ENCODE data around the gene SETBP1.
A peak's percentile ranks its signal among the peaks of the same experiment; 100 is the strongest.

SETBP1 gene

DNA sequence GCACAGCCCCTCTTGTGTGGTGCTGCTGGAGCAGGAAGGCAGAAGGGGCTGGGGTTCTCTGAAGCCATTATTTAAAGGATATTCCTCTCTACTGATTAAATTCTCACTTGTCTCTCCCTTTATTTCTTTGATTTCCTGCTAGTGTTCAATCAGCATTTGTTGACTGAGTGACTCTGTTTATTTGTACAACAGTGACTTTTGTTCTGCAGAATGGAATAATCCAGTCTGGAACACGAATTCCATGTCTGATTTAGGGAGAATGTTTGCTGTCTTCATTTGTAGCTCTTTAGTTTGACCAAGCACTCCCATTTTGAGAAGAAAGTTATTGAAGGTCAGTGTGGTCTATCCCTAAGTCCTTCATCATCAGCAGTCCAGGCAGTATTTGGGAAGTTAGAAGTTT lies 141.2 kb downstream of the SETBP1 start:
- Mint-ChIP-seq H3K4me3 (no peak overlapping the region), H3K27me3 (peaks cover 22% of the 10 kb centered on the region), H3K27ac (no peak overlapping the region), H3K36me3 (ENCODE audit: low read depth) (peaks cover 7% of the 10 kb centered on the region), H3K9me3 (peaks cover 4% of the 10 kb centered on the region), H3K4me1 (ENCODE audit: low read depth) (peaks cover 34% of the 10 kb centered on the region)

DNA sequence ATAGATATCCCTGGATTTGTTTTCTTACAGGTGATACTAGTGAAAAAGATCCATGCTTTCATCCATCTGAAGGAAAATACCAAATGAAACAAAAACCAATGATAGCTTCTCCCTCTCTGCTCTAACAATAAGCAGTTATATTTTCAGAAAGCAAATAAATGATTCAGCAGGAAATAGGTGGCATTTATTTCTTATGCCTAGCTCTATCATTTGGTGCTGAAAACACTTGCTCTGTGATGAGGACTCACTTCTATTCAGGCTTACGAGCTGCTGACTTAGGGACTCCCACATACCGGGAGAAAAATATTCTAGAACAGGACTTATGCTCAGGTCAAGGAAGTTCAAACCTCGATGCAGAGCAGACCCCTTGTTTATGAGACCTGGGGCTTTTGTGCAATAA lies 142.6 kb downstream of the SETBP1 start:
- Mint-ChIP-seq H3K4me1 (ENCODE audit: low read depth) (peaks cover 27% of the 10 kb centered on the region), H3K36me3 (ENCODE audit: low read depth) (peaks cover 7% of the 10 kb centered on the region), H3K4me3 (no peak overlapping the region), H3K27me3 (peaks cover 22% of the 10 kb centered on the region), H3K9me3 (peaks cover 4% of the 10 kb centered on the region), H3K27ac (no peak overlapping the region)

DNA sequence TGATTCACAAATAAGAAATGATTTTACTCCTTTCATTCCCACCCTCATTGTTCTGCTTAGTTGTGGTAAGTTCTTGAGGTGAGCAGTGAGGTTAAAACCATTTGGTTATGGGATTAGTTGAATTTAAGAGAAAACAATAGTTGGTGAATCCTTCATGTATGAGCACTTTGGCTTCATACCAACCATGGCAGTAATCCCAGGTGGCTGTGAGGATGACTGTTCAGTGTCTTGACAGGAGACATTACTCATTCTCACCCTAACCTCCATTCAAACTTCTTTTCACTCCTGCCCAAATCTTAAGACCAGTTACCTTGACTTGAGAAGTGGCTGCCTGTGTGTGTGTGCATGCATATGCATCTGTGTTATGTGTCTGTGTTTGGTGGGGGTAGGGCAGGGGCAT lies 143.1 kb downstream of the SETBP1 start:
- Mint-ChIP-seq H3K4me3 (no peak overlapping the region), H3K4me1 (ENCODE audit: low read depth) (peaks cover 22% of the 10 kb centered on the region), H3K36me3 (ENCODE audit: low read depth) (peaks cover 7% of the 10 kb centered on the region), H3K27ac (no peak overlapping the region), H3K9me3 (peaks cover under 1% of the 10 kb centered on the region), H3K27me3 (peaks cover 22% of the 10 kb centered on the region)

DNA sequence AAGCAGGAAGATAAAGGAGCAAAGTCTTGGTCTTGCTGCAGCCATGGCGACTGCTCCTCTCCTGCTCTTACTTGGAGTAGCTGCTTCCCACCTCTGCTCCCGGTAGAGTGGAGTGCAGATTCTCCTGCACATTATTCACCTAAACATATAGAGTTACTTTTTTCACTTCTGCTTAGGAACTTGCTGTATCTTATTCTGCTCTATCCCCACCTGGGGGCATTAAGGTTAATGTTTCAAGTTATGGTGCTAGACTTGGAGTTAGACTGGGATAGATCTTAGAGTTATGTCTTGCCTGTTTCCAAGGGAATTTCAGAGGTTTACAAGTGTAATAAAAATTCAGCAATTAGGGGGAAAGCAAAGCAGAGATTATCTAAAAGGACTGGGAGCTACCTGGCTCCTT lies 144.2 kb downstream of the SETBP1 start:
- no peak overlapping the region for H3K27ac Mint-ChIP-seq
- peaks cover 22% of the 10 kb centered on the region for H3K27me3 Mint-ChIP-seq
- peaks cover 12% of the 10 kb centered on the region for H3K4me1 Mint-ChIP-seq (ENCODE audit: low read depth)
- no peak overlapping the region for H3K4me3 Mint-ChIP-seq
- peaks cover 7% of the 10 kb centered on the region for H3K36me3 Mint-ChIP-seq (ENCODE audit: low read depth)
- no peaks in the 10 kb centered on the region for H3K9me3 Mint-ChIP-seq

DNA sequence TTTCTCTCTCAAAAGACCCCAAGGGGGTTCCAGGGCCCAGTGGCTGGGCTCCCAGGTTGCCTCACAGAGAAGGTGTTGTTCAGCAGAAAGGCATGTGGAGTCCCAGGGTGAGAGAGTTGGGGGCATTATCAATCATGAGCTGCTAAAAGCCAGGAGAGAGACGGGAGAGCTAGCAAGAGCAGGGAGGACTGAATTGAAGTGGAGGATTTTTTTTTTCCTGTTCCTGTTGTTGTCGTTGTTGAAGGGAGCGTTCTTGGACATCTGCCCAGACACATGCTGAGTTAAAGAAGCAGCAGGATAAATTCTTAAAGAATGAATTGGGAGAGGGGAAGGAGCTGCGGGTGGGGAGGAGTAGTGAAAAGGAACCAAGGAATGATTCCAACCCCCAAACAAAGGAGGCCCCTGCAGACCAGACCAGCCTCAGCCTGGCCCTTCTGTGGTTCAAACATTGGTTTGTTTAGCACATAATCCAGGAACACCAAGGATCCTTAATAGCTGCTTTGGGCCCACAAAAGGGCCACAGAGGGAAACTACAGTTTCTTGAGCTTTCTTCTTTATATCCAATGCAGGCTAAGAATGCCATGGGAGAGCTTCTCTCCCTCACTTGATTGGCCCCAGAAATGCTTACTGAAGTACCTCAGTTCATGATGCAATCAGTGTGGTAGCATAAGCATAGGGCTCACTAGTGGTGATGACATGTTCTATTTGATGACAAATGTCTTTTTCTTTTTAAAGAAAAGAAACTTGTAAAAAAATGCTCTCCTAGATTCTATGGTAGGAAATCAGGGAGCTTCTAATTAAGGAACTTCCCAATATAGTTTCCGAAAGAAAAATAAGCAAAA lies 146.0 kb downstream of the SETBP1 start:
- H3K4me3 Mint-ChIP-seq = no peak overlapping the region
- H3K4me1 Mint-ChIP-seq (ENCODE audit: low read depth) = peaks cover 12% of the 10 kb centered on the region
- H3K27ac Mint-ChIP-seq = no peak overlapping the region
- H3K36me3 Mint-ChIP-seq (ENCODE audit: low read depth) = peaks cover under 1% of the 10 kb centered on the region
- peaks cover 15% of the 10 kb centered on the region for H3K27me3 Mint-ChIP-seq
- no peaks in the 10 kb centered on the region for H3K9me3 Mint-ChIP-seq

DNA sequence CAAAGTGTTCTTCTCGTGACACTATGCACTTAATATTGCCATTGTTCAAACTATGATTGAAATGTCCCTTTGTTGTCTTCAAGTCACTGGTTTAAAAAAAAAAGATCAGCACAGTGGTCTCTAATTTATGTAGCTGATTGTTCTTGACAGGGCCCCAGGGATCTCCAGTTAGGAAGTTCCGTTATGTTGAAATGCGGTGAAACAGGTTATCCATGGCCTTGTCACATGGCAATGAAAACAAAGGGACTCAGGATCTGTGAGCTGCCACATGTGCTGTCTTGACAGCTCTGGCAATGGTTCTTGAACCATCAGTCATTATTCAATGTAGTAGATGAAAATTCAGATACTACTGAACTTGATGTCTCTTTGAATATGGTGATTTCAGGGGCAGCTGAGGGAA lies 147.4 kb downstream of the SETBP1 start:
- Mint-ChIP-seq H3K4me3 (no peak overlapping the region), H3K4me1 (ENCODE audit: low read depth) (peaks cover 12% of the 10 kb centered on the region), H3K36me3 (ENCODE audit: low read depth) (no peaks in the 10 kb centered on the region), H3K27me3 (peaks cover 10% of the 10 kb centered on the region), H3K9me3 (no peaks in the 10 kb centered on the region), H3K27ac (no peak overlapping the region)

DNA sequence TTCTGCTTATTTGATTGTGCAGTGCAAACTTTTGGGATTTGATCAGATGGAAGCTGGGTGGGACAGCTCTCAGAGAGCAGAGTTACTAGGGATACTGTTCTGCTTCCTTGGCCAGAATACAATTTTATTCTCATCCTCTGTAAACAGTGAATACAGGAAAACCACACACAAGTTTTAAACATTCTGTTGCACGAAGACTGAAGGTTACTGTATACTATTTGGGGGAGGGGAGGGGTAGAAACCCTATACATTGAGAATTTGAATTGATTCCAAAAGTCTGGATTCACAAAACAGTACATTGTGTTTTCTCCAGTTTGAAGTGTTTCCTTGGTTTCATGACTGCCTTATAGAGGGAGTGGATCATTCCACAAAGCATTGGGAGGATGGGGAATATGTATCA lies 149.9 kb downstream of the SETBP1 start:
- H3K4me3 Mint-ChIP-seq = no peak overlapping the region
- no peaks in the 10 kb centered on the region for H3K9me3 Mint-ChIP-seq
- H3K4me1 Mint-ChIP-seq (ENCODE audit: low read depth) = no peaks in the 10 kb centered on the region
- no peak overlapping the region for H3K27ac Mint-ChIP-seq
- no peaks in the 10 kb centered on the region for H3K36me3 Mint-ChIP-seq (ENCODE audit: low read depth)
- peaks cover 6% of the 10 kb centered on the region for H3K27me3 Mint-ChIP-seq

DNA sequence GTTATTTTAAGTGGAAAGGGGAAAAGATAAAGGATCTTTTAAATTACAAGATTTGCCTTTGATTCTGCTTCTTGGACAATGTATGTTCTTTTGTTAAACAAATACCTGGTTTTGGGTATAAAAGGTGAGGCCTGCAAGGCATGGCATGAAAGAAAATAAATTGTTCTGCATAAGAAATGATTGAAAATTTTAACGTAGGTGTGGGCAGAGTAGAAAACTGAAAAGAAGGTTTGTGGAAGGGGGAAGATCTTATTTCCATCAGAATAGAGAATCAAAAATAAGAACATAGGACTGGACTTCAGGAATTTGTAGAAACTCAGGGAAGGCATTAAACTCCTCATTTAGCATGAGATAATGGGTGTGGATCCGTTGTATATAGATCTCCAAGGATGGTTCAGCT lies 153.1 kb downstream of the SETBP1 start:
- Mint-ChIP-seq H3K27ac (no peak overlapping the region), H3K27me3 (no peaks in the 10 kb centered on the region), H3K4me1 (ENCODE audit: low read depth) (peaks cover 7% of the 10 kb centered on the region), H3K4me3 (no peak overlapping the region), H3K9me3 (no peaks in the 10 kb centered on the region), H3K36me3 (ENCODE audit: low read depth) (no peaks in the 10 kb centered on the region)

DNA sequence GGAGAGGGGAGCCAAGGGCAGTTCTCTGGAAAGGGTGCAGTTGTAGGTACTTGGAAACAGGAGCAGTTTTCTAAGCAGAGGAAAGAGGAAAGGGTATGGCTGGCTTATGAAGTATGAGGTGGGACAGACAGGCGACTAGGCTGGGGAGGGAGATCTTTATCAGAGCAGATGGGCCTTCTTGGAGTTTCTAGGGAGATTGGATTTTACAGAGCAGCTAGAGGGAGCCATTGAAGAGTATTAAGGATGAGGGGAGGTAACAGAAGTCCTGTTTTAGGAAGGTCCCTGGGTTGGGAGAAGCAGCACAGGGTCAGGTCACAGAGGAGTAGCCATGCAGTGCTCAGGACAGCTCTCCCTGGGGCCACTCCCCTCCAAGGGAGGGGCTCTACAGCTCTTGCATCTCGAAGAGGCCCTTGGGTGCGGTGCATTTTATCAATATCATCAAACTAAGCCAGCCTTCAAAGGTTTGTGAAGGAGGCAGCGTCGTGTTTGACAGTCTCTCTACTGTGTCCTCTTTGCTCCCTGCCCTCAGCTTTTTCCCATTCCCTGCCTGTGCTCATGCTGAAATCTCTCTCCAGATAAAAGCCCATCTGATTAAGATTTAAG lies 154.3 kb downstream of the SETBP1 start:
- Mint-ChIP-seq H3K27me3 (no peaks in the 10 kb centered on the region), H3K27ac (no peak overlapping the region), H3K36me3 (ENCODE audit: low read depth) (no peaks in the 10 kb centered on the region), H3K4me1 (ENCODE audit: low read depth) (peaks cover 18% of the 10 kb centered on the region), H3K9me3 (no peaks in the 10 kb centered on the region), H3K4me3 (no peak overlapping the region)

DNA sequence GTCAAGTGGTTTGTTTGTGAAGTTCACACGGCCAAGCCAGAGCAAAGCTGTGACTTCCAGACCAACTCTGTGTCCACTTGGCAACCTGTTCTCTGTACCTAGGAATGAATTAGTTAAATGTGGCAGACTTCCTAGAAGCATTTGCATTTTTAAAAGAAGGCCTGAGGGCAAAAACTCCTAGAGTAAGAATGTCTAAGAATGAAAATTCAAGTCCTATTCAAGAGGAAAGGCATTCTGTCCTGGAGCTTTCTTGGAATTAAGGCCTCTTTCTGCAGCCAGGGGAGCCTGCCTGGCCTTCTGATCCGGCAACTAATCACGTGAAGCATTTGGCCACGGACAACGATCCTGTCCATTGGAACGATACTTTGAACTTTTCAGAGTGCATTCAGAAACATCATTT lies 155.0 kb downstream of the SETBP1 start:
- no peak overlapping the region for H3K27ac Mint-ChIP-seq
- peaks cover 24% of the 10 kb centered on the region for H3K4me1 Mint-ChIP-seq (ENCODE audit: low read depth)
- H3K9me3 Mint-ChIP-seq = no peaks in the 10 kb centered on the region
- no peaks in the 10 kb centered on the region for H3K36me3 Mint-ChIP-seq (ENCODE audit: low read depth)
- H3K27me3 Mint-ChIP-seq = no peaks in the 10 kb centered on the region
- H3K4me3 Mint-ChIP-seq = no peak overlapping the region

DNA sequence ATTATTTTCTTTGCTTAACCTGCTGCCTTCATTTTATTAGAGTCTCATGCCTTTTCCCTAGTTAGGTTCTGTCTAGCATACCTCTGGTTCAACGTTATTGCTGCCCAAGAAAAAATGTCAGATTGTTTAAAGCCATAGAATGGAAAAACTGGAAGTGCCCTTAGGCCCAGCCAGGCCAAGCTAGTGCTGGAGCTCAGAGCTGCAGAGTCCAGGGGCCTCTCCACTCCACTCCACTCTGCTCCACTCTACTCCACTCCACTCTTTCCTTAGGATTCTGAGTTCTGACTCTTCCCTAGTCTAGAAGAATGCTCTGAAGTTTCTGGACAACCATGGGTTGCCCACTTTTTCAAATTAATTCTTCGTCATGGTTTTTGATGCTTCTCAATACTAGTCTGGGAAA lies 155.6 kb downstream of the SETBP1 start:
- H3K27me3 Mint-ChIP-seq = no peaks in the 10 kb centered on the region
- no peaks in the 10 kb centered on the region for H3K36me3 Mint-ChIP-seq (ENCODE audit: low read depth)
- H3K4me1 Mint-ChIP-seq (ENCODE audit: low read depth) = peaks cover 25% of the 10 kb centered on the region
- no peak overlapping the region for H3K4me3 Mint-ChIP-seq
- H3K9me3 Mint-ChIP-seq = no peaks in the 10 kb centered on the region
- no peak overlapping the region for H3K27ac Mint-ChIP-seq

DNA sequence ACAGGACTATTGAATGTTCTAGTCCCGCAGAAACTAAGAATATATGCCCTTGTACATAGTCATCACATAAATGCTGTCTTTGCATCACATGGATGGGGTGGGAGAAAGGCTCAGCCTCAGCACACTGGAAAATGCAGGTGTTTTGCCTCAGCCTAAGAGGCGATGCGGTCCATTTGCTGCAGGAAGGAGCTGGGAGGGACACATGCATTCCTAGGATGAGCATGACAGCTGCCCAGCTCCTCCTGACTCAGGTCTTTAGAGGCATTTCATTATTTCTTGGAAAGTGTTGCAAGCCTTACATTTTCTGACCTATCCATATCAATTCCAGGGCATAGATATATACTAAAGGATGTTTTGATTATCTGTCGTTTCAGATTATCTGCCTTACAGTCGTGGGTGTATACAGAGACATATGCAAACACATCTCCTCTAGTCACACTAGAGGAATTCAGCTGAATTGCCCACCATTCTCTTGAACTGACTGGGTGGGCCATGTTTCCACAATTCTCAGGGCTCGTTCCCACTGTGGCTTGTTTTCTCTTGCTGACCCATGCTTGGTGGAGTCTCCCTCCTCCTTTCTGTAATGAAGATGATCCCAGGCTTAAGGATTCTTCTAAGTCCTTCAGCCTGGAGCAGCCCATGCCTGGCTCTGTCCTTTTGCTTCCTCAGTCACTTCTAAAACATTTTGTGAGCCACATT lies 156.9 kb downstream of the SETBP1 start:
- H3K4me1 Mint-ChIP-seq (ENCODE audit: low read depth) = peaks cover 37% of the 10 kb centered on the region
- H3K27me3 Mint-ChIP-seq = no peaks in the 10 kb centered on the region
- no peak overlapping the region for H3K27ac Mint-ChIP-seq
- H3K9me3 Mint-ChIP-seq = peaks cover 3% of the 10 kb centered on the region
- no peaks in the 10 kb centered on the region for H3K36me3 Mint-ChIP-seq (ENCODE audit: low read depth)
- H3K4me3 Mint-ChIP-seq = no peak overlapping the region

DNA sequence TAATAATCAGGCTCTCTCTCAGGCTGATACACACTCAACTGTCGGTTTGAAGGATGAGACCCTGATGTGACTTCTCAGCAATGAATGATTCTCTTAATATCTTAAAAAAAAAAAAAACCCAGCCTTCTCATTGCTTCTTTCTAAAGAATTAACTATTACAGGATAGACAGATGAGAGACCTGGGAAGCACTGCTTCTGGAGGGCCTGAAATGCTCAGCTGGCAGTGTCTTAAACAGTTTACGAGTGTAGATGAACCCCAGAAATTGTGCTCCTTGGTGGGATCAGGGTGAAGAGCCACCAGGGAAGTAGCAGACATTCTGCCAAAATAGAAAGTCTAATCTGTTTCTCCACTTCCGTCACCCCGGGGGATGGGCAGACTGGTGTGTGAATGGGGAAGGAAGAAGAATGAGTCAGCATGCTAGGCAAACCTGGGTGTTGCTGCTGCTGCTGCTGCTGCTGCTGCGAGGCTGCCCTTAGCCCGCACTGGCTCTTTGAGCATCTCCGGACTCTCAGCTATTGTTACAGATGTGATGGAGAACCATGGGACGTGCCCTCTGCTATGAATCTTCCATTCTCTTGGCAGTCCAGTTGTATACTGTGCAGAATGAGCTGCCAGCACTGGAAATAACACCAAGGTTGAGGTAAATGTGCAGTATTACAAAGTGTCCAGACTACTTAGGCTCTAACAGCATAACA lies 158.4 kb downstream of the SETBP1 start:
- Mint-ChIP-seq H3K27me3 (no peaks in the 10 kb centered on the region), H3K4me3 (peak overlapping the region; percentile 28), H3K4me1 (ENCODE audit: low read depth) (peaks cover 44% of the 10 kb centered on the region), H3K36me3 (ENCODE audit: low read depth) (no peaks in the 10 kb centered on the region), H3K27ac (peak overlapping the region; percentile 77), H3K9me3 (peaks cover 3% of the 10 kb centered on the region)

DNA sequence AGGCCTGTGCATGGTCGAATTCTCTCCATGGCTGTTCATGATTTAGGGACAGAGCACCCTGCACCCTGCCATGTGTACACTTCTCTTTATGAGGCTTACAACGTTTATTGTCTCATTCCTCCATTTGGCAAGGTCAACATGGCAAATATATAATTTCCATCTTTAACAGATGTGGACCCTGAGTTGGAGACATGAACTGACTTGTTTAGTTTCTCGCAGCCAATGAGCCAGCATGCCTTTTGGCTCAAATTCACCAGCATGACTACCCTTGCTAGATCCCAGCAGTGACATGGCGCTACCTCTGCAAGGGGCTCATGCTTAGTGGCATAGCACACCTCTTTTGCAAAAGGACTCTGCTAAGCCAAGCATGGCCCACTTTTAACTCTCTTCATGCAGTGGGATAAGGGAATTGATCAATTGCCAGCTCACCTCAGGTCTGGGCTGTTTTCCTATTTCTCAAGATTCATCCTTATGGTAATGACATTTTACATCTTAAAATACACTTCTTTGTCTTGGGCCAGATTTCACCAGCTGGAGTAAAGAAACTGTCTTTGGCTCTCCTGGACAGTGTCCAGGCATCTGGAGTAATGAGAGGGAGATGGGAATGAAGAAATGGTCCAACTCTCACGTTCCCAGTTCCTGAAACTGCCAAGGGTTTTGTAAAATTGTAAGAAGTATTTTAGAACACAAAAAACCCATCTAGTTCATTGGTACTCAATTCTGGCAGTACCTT lies 159.5 kb downstream of the SETBP1 start:
- H3K9me3 Mint-ChIP-seq = peaks cover 3% of the 10 kb centered on the region
- no peak overlapping the region for H3K27ac Mint-ChIP-seq
- no peaks in the 10 kb centered on the region for H3K36me3 Mint-ChIP-seq (ENCODE audit: low read depth)
- no peaks in the 10 kb centered on the region for H3K27me3 Mint-ChIP-seq
- no peak overlapping the region for H3K4me3 Mint-ChIP-seq
- peaks cover 44% of the 10 kb centered on the region for H3K4me1 Mint-ChIP-seq (ENCODE audit: low read depth)
